Activated CD8-positive, alpha-beta memory T cell treated with anti-CD3 and anti-CD28 coated beads, Interleukin-2, amount 50 U/mL, for 24 hours (primary cell): Measurements from ENCODE around the gene PIP4K2B.
"Not testable (repeated sequence)": the region's sequence is repeated elsewhere in the genome, so short reads cannot be mapped to it uniquely, and the experiment has no call there.

Experiments used
- DNase-seq: peaks from one replicate; pipeline ENCODE4 v3.0.0-alpha.2; 2020; ENCODE audit errors: extremely low read depth

The PIP4K2B gene

GRCh38 chr17:38730526-38731379, 68.6 kb downstream of the PIP4K2B start:
- no peak for DNase-seq

GRCh38 chr17:38729886-38730525, 69.3 kb downstream of the PIP4K2B start, which contains the start of gene CISD3:
Gene CISD3 (plus strand): TSS chr17:38730341. CDS start chr17:38730359, 18 bp downstream.
- no peak for DNase-seq

DNA sequence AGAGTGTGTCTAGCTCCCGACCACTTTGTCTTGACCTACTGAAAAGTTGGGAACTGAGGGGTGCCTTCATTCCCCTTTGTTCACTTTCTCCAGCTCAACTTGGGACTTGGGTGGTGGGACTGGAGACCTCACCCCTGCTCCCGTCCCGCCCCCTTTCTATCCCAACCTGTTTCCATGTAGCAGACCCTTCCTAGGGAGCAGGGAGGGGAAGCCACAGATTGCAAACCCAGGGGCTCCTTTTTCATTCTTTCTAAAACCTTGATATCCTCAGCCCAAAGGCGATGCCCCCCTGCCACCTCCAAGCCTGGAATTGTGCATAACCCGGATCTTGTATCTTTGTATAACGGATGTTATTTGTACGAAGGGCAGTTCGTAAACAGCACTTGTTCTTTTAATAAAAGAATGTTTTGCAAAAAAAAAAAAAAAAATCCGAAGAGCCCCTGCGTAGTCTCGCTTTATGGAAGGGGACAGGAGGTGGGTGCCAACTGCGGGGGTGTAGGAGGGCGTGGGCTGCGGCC, 69.9 kb downstream of the PIP4K2B start:
- no peak for DNase-seq

- DNase-seq: no peak
Measured at GRCh38 chr17:38728290-38728831, 71.0 kb downstream of the PIP4K2B start.

DNA sequence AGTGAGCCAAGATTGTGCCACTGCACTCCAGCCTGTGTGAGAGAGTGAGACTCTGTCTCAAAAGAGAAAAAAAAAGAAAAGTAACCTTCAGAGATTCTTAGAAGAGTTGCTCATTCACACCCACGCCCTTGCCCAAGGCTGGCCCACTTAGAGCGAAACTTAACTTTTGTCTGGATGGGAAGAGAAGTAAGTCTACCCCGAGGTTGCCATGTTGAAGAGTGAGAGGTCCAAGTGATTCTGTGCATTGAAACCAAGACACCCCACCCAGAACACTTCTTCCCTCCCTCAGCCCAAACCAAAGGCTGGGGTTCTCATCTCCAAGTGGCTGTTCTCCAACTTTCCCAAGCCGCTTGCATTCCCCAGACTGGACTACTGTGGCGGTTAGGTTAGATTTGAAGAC, 71.6 kb downstream of the PIP4K2B start:
- DNase-seq: no peak

- not testable (repeated sequence) for DNase-seq
Measured at GRCh38 chr17:38726145-38726544, 73.2 kb downstream of the PIP4K2B start.

GRCh38 chr17:38725066-38725465, 74.3 kb downstream of the PIP4K2B start:
- no peak for DNase-seq

- DNase-seq: no peak
Measured at GRCh38 chr17:38724337-38724988, 74.9 kb downstream of the PIP4K2B start.

GRCh38 chr17:38721802-38722201, 77.6 kb downstream of the PIP4K2B start:
- no peak for DNase-seq

DNA sequence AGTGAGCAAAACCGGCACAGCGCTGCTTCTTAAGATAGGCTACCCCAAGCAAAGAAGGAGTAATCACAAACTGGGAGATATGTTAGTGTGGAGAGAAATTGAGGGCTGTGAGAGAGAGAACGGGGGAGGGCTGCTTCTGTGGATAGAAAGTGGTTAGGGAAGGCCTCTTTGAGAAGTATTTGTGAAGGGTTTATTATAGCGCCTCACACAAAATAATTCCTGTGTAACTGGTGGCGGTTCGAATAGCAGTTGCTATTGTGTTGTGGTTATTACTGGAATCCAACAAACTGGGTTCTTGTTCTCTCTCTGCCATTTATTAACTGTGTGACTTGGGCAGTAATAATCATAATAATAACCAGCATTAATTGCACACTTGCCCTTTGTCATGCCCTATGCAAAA, 78.4 kb downstream of the PIP4K2B start:
- DNase-seq: no peak

DNA sequence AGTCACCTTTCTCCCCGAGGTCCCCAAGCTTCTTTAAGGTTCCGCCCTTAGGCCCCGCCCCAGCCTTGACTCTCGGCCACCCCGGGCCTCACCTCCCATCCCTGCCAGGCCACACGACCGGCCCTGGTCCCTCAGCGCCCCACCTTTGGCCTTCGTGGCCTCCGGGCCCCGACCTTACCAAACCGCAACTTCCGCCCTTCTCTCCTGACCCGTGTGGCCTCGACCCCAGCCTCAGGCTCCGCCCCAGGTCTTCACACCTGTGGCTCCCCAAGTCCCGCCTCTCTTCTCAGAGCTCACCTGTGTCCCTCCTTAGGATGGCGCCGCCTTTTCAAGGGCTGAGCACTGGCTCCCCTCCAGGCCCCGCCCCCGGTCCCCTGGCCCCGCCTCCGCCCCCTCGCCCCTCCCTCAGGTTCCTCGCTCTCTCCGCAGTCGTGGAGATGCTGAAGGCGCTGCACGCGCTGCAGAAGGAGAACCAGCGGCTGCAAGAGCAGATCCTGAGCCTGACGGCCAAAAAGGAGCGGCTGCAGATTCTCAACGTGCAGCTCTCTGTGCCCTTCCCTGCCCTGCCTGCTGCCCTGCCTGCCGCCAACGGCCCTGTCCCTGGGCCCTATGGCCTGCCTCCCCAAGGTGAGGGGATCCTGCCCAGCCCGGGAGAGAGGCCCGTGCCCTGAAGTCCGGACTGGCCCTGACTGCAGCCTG, 79.3 kb downstream of the PIP4K2B start:
- no peak for DNase-seq

GRCh38 chr17:38719289-38719942, 79.9 kb downstream of the PIP4K2B start:
- DNase-seq: no peak

DNA sequence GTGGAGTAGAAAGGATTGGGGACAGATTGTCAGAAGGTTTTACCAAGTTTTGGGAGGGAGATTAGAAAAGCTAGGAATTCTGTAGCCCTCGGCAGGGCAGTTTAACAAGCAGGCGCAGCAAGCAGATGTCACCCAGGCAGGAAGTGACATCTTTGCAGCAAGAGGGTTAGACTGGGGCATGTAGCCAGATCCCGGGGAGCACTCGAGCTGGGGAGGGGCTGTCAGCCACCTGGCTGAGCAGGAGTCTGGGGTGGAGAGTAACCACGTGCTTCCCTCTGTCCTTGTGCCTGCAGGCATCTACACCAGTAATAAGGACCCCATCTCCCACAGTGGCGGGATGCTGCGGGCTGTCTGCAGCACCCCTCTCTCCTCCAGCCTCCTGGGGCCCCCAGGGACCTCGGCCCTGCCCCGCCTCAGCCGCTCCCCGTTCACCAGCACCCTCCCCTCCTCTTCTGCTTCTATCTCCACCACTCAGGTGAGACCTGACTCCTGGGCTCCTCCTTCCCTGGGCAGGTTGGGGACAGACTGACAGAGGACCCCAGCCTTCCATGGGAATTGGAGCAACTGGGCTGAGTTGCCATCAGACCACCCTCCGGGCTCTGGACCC, 82.1 kb downstream of the PIP4K2B start:
- no peak for DNase-seq

- no peak for DNase-seq
Measured at GRCh38 chr17:38716368-38717005, 82.9 kb downstream of the PIP4K2B start.
